ENCODE measurements around the gene GABBR2. TPM values are rescaled to one million over a fixed set of nuclear protein-coding genes. Genes with fewer than 3 reads are reported as not detected.

Gene GABBR2
- total RNA-seq, 1 experiment from 2014 or later = 0.33 TPM

- no peak overlapping the region for H3K27ac Mint-ChIP-seq (ENCODE audit: unreplicated experiment)
- intact Hi-C loops (cut with micrococcal nuclease; ENCODE audit: unreplicated experiment) = no loop called here
- no peaks in the 10 kb centered on the region for H3K4me1 Mint-ChIP-seq (ENCODE audit: low read depth, unreplicated experiment)
- no peaks in the 10 kb centered on the region for H3K9me3 Mint-ChIP-seq (ENCODE audit: low read depth, unreplicated experiment)
- no peak overlapping the region for H3K4me3 Mint-ChIP-seq (ENCODE audit: low read depth, unreplicated experiment)
- TF ChIP-seq CTCF (IDR thresholded peaks at IDR 0.05; ENCODE audit: unreplicated experiment) = no peak
- peaks cover 4% of the 10 kb centered on the region for H3K27me3 Mint-ChIP-seq (ENCODE audit: unreplicated experiment)
- BruUV-seq (replicated peaks) = no TSS peak
- CTCF ChIA-PET = interaction anchor here (0.5 kb wide), 1 partner anchor 576 kb away, joined by 3 read pairs; no protein-coding TSS in a partner anchor
- no peaks in the 10 kb centered on the region for H3K36me3 Mint-ChIP-seq (ENCODE audit: insufficient read depth, unreplicated experiment)
- no peak for DNase-seq
These were observed 325.0 kb downstream of the GABBR2 start for GRCh38 chr9:98383758-98384157.

- Mint-ChIP-seq H3K4me3 (ENCODE audit: low read depth, unreplicated experiment) (no peak overlapping the region), H3K27me3 (ENCODE audit: unreplicated experiment) (no peaks in the 10 kb centered on the region), H3K27ac (ENCODE audit: unreplicated experiment) (no peak overlapping the region), H3K9me3 (ENCODE audit: low read depth, unreplicated experiment) (no peaks in the 10 kb centered on the region), H3K4me1 (ENCODE audit: low read depth, unreplicated experiment) (no peaks in the 10 kb centered on the region), H3K36me3 (ENCODE audit: insufficient read depth, unreplicated experiment) (no peaks in the 10 kb centered on the region)
- TF ChIP-seq CTCF (IDR thresholded peaks at IDR 0.05; ENCODE audit: unreplicated experiment) = no peak
- CTCF ChIA-PET = no interaction called here
- BruUV-seq (replicated peaks) = no TSS peak
- DNase-seq = no peak
- intact Hi-C loops (cut with micrococcal nuclease; ENCODE audit: unreplicated experiment) = no loop called here
These were observed 327.2 kb downstream of the GABBR2 start for GRCh38 chr9:98381311-98382103.

GRCh38 chr9:98380065-98380681 is 328.6 kb downstream of the GABBR2 start:
- peaks cover 4% of the 10 kb centered on the region for H3K4me1 Mint-ChIP-seq (ENCODE audit: low read depth, unreplicated experiment)
- H3K9me3 Mint-ChIP-seq (ENCODE audit: low read depth, unreplicated experiment) = no peaks in the 10 kb centered on the region
- no TSS peak for BruUV-seq (replicated peaks)
- no peaks in the 10 kb centered on the region for H3K27me3 Mint-ChIP-seq (ENCODE audit: unreplicated experiment)
- intact Hi-C loops (cut with micrococcal nuclease; ENCODE audit: unreplicated experiment) = no loop called here
- no peak overlapping the region for H3K27ac Mint-ChIP-seq (ENCODE audit: unreplicated experiment)
- H3K4me3 Mint-ChIP-seq (ENCODE audit: low read depth, unreplicated experiment) = no peak overlapping the region
- TF ChIP-seq CTCF (IDR thresholded peaks at IDR 0.05; ENCODE audit: unreplicated experiment) = no peak
- peak; percentile 4 for DNase-seq
- no peaks in the 10 kb centered on the region for H3K36me3 Mint-ChIP-seq (ENCODE audit: insufficient read depth, unreplicated experiment)
- CTCF ChIA-PET = no interaction called here

GRCh38 chr9:98379572-98379971 is 329.2 kb downstream of the GABBR2 start:
- no peaks in the 10 kb centered on the region for H3K36me3 Mint-ChIP-seq (ENCODE audit: insufficient read depth, unreplicated experiment)
- no peak overlapping the region for H3K27ac Mint-ChIP-seq (ENCODE audit: unreplicated experiment)
- H3K4me1 Mint-ChIP-seq (ENCODE audit: low read depth, unreplicated experiment) = peaks cover 10% of the 10 kb centered on the region
- BruUV-seq (replicated peaks) = no TSS peak
- CTCF ChIA-PET = no interaction called here
- intact Hi-C loops (cut with micrococcal nuclease; ENCODE audit: unreplicated experiment) = no loop called here
- H3K4me3 Mint-ChIP-seq (ENCODE audit: low read depth, unreplicated experiment) = no peak overlapping the region
- TF ChIP-seq CTCF (IDR thresholded peaks at IDR 0.05; ENCODE audit: unreplicated experiment) = no peak
- no peak for DNase-seq
- H3K9me3 Mint-ChIP-seq (ENCODE audit: low read depth, unreplicated experiment) = no peaks in the 10 kb centered on the region
- no peaks in the 10 kb centered on the region for H3K27me3 Mint-ChIP-seq (ENCODE audit: unreplicated experiment)
